SH-SY5Y (cell line): ENCODE results near the gene ZNF574.

Source experiments
- GATA2 ChIP-seq: IDR thresholded peaks from 2 replicates; pipeline ENCODE4 v1.6.1; 2011; ENCODE audit warnings: mild to moderate bottlenecking, low read depth, low read length
- GATA3 ChIP-seq: IDR thresholded peaks from 2 replicates; pipeline ENCODE4 v1.6.1; 2011; ENCODE audit warnings: low read depth, mild to moderate bottlenecking, low read length, moderate library complexity

DNA sequence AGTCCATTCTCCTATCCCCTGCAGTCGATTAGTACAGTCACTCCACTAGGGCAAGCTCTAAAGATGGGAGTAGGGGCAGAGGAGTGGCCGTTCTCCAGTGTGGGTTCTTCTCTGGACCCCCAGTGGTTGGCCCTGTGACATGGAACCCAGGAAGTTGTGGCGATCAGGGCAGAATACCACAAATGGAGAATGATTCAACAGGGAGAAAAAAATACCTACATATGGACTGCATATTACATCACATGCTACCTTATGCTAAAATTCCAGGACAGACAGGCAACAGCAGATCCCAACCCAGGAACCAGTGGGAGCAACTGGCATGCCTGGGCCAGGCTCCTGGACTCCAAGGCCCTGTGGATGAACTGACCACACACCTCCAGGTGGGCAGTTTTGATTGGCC, 35.8 kb downstream of the ZNF574 start:
- TF ChIP-seq GATA2 (no peak), GATA3 (no peak)
